ENCODE measurements around the gene CLDN9. TPM values are rescaled to one million over a fixed set of nuclear protein-coding genes. Genes with fewer than 3 reads are reported as not detected.

Gene CLDN9
- polyA plus RNA-seq, 1 donor from 2014 or later, result not detected

DNA sequence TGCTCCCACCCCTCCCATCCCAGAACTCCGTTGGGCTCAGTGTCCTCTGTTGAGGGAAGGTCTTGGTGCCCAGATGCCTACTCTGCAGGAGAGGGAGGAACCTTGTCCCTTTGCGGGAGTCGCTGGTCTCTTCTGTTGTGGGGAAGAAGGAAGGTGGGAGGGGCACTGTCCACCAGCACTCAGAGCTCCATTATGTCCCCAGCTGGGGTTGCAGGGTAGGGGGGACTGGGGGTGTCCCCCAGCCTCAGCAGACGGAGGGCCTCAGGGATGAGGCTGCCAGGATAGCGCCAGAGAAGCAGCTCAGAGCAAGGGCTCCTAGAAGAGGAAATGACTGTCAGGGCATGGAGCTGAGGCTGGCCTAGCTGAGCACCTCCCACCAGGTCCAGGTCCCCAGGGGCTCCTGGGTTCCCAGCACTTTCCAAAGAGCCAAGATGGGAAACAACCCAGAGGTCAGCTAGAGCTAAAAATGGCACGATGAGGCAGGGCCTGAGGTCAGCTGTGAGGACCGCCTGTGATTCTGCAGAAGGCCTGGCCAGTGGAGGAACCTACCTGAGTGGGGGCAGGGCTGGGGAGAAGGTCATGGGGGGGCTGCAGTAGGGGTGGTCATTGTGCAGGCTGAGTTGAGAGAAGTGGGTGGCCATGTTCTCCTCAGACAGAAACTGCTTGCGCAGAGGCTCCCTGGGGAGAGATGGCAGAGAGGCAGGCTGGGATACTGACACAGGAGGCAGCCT is 10.1 kb downstream of the CLDN9 start (continued):
- no peak for TF ChIP-seq MXI1 (conservative IDR thresholded peaks at IDR 0.05; ENCODE audit: poor library complexity, severe bottlenecking)
- no peak for TF ChIP-seq POLR2AphosphoS5 (IDR thresholded peaks at IDR 0.05)
- TF ChIP-seq SMC3 (conservative IDR thresholded peaks at IDR 0.05; ENCODE audit: poor library complexity), result no peak

DNA sequence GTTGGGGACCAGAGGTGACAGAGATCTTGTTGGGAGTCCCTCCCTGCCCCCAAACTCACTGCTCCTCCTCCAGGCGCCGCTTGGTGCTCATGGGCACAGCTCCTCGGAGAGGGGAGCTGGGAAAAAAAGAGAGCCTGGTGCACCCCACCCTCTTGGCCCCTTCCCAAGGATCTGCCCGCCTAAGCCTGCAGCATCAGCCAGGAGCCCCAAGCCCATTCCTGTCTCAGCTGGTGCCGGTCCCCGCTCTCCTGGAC is 10.6 kb downstream of the CLDN9 start:
- Histone ChIP-seq H3K4me3 (ENCODE audit: low read length) (peak overlapping the region; percentile 82), H3K4me2 (ENCODE audit: low read length) (peak overlapping the region; percentile 71), H3K9me3 (ENCODE audit: low read length) (no peaks in the 10 kb centered on the region), H3F3A (ENCODE audit: insufficient read depth, low read length, poor library complexity, severe bottlenecking) (no peaks in the 10 kb centered on the region), H3K9ac (ENCODE audit: low read length) (peak overlapping the region; percentile 83), H3K27me3 (ENCODE audit: insufficient read depth, low read depth, low read length) (peaks cover 23% of the 10 kb centered on the region), H3K79me2 (replicated peaks; ENCODE audit: insufficient read depth, low read length) (no peaks in the 10 kb centered on the region), H3K36me3 (ENCODE audit: insufficient read depth, low read length) (no peaks in the 10 kb centered on the region), H3K27ac (ENCODE audit: low read length) (no peak overlapping the region), H4K20me1 (ENCODE audit: insufficient read depth) (no peaks in the 10 kb centered on the region), H2AFZ (ENCODE audit: low read depth, low read length) (peak overlapping the region; percentile 87), H3K9me2 (ENCODE audit: insufficient read depth, low read length) (no peaks in the 10 kb centered on the region)
- TF ChIP-seq RAD21 (conservative IDR thresholded peaks at IDR 0.05) (no peak), EP300 (conservative IDR thresholded peaks at IDR 0.05; ENCODE audit: poor library complexity, severe bottlenecking) (no peak), TAF1 (IDR thresholded peaks at IDR 0.05; ENCODE audit: low read depth) (no peak), MXI1 (conservative IDR thresholded peaks at IDR 0.05; ENCODE audit: poor library complexity, severe bottlenecking) (no peak), SMC3 (conservative IDR thresholded peaks at IDR 0.05; ENCODE audit: poor library complexity) (no peak), EZH2 (IDR thresholded peaks at IDR 0.05; ENCODE audit: borderline replicate concordance, insufficient read depth, low read length, poor library complexity, severe bottlenecking) (no peak), POLR2AphosphoS5 (IDR thresholded peaks at IDR 0.05) (no peak)
- TF ChIP-seq, protein P1, sequence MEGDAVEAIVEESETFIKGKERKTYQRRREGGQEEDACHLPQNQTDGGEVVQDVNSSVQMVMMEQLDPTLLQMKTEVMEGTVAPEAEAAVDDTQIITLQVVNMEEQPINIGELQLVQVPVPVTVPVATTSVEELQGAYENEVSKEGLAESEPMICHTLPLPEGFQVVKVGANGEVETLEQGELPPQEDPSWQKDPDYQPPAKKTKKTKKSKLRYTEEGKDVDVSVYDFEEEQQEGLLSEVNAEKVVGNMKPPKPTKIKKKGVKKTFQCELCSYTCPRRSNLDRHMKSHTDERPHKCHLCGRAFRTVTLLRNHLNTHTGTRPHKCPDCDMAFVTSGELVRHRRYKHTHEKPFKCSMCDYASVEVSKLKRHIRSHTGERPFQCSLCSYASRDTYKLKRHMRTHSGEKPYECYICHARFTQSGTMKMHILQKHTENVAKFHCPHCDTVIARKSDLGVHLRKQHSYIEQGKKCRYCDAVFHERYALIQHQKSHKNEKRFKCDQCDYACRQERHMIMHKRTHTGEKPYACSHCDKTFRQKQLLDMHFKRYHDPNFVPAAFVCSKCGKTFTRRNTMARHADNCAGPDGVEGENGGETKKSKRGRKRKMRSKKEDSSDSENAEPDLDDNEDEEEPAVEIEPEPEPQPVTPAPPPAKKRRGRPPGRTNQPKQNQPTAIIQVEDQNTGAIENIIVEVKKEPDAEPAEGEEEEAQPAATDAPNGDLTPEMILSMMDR (IDR thresholded peaks at IDR 0.05; ENCODE audit: poor library complexity, severe bottlenecking), result no peak
- TF ChIP-seq, protein P2, sequence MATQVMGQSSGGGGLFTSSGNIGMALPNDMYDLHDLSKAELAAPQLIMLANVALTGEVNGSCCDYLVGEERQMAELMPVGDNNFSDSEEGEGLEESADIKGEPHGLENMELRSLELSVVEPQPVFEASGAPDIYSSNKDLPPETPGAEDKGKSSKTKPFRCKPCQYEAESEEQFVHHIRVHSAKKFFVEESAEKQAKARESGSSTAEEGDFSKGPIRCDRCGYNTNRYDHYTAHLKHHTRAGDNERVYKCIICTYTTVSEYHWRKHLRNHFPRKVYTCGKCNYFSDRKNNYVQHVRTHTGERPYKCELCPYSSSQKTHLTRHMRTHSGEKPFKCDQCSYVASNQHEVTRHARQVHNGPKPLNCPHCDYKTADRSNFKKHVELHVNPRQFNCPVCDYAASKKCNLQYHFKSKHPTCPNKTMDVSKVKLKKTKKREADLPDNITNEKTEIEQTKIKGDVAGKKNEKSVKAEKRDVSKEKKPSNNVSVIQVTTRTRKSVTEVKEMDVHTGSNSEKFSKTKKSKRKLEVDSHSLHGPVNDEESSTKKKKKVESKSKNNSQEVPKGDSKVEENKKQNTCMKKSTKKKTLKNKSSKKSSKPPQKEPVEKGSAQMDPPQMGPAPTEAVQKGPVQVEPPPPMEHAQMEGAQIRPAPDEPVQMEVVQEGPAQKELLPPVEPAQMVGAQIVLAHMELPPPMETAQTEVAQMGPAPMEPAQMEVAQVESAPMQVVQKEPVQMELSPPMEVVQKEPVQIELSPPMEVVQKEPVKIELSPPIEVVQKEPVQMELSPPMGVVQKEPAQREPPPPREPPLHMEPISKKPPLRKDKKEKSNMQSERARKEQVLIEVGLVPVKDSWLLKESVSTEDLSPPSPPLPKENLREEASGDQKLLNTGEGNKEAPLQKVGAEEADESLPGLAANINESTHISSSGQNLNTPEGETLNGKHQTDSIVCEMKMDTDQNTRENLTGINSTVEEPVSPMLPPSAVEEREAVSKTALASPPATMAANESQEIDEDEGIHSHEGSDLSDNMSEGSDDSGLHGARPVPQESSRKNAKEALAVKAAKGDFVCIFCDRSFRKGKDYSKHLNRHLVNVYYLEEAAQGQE (IDR thresholded peaks at IDR 0.05; ENCODE audit: borderline replicate concordance), result no peak

DNA sequence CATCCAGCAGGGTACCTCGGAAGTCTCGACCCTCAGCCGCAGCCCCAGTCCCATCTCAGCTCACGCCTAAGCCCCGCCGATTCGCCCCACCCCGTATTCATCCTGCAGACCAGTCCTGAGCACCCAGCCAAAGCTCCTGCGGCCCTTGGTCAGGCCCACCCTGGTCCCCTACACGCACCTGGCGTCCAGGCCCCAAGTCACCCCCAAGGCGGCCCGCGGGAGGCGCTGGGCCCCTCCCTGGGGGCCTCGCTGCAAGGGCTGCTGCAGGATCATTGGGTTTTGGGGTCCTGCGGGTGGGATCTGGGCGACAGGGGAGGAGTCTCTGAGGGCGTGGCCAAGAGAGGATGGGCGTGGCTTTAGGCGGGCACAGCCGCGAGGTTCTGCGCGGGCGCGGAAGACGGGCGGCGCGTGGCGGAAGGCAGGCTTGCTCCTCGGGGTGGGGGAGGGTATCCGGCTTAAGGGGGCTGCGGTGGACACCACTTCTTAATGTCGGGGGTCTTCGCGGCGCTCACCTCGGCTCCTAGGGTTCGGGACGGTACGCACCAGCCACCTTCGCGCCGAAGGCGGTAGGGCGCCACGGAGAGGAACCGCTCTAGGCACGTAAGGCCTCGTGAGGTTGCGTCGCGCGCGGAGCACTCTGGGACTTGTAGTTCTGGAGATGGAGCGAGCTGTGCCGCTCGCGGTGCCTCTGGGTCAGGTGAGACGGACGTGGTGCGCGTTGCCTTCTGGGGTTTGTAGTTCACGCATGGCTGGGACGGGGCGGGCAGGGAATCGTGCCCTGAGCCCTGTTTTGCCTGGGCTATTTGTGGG is 11.2 kb downstream of the CLDN9 start, which contains the start of the genes HCFC1R1 and THOC6:
Gene HCFC1R1, minus strand, starts transcription at position 274 of the 810 bp plus-strand sequence. Its CDS starts 1 bp downstream, at position 273.
Gene THOC6, plus strand, starts transcription at position 367 of the 810 bp plus-strand sequence. Its CDS starts 292 bp downstream, at position 659.
- TF ChIP-seq EP300 (conservative IDR thresholded peaks at IDR 0.05; ENCODE audit: poor library complexity, severe bottlenecking) (peak; percentile 61), TAF1 (IDR thresholded peaks at IDR 0.05; ENCODE audit: low read depth) (peak; percentile 55), SMC3 (conservative IDR thresholded peaks at IDR 0.05; ENCODE audit: poor library complexity) (no peak), EZH2 (IDR thresholded peaks at IDR 0.05; ENCODE audit: borderline replicate concordance, insufficient read depth, low read length, poor library complexity, severe bottlenecking) (no peak), RAD21 (conservative IDR thresholded peaks at IDR 0.05) (no peak), POLR2AphosphoS5 (IDR thresholded peaks at IDR 0.05) (peak; percentile 65), MXI1 (conservative IDR thresholded peaks at IDR 0.05; ENCODE audit: poor library complexity, severe bottlenecking) (peak; percentile 94)
- TF ChIP-seq, protein P2 (IDR thresholded peaks at IDR 0.05; ENCODE audit: borderline replicate concordance), result no peak
- TF ChIP-seq, protein P1 (IDR thresholded peaks at IDR 0.05; ENCODE audit: poor library complexity, severe bottlenecking), result no peak
- Histone ChIP-seq H3K4me3 (ENCODE audit: low read length) (peak within 1 kb of the TSS; percentile 82), H3K79me2 (replicated peaks; ENCODE audit: insufficient read depth, low read length) (no peaks in the 10 kb centered on the region), H3K9me3 (ENCODE audit: low read length) (no peaks in the 10 kb centered on the region), H4K20me1 (ENCODE audit: insufficient read depth) (no peaks in the 10 kb centered on the region), H2AFZ (ENCODE audit: low read depth, low read length) (peak within 1 kb of the TSS; percentile 87), H3K27ac (ENCODE audit: low read length) (peak within 1 kb of the TSS; percentile 76), H3K4me2 (ENCODE audit: low read length) (peak within 1 kb of the TSS; percentile 71), H3K9me2 (ENCODE audit: insufficient read depth, low read length) (no peaks in the 10 kb centered on the region), H3K36me3 (ENCODE audit: insufficient read depth, low read length) (no peaks in the 10 kb centered on the region), H3F3A (ENCODE audit: insufficient read depth, low read length, poor library complexity, severe bottlenecking) (no peaks in the 10 kb centered on the region), H3K9ac (ENCODE audit: low read length) (peak within 1 kb of the TSS; percentile 83), H3K27me3 (ENCODE audit: insufficient read depth, low read depth, low read length) (peaks cover 19% of the 10 kb centered on the region)

All from neural cell (in vitro differentiated cells).